MM.1S (cell line): Measurements from ENCODE around the gene ATP8A1.

ENCODE experiments used
- DNase-seq: peaks from one replicate; pipeline ENCODE4 v3.0.0-alpha.2; 2015
- H2AFZ ChIP-seq: fragments of 300-600 bp; sonication (generic); 2 replicates; pipeline ENCODE4 v1.6.0; 2016; ENCODE audit warnings: antibody characterized with exemption, low read length
- H3F3A ChIP-seq: fragments of 300-600 bp; sonication (generic); 2 replicates; pipeline ENCODE4 v1.6.1; 2016; ENCODE audit warnings: mild to moderate bottlenecking, antibody characterized with exemption, low read length, moderate library complexity, mixed read lengths; ENCODE audit not compliant: insufficient read depth
- H3K27ac ChIP-seq: fragments of 300-600 bp; sonication (generic); 2 replicates; pipeline ENCODE4 v1.5.1; 2016; ENCODE audit warnings: mild to moderate bottlenecking, low read length
- H3K27me3 ChIP-seq: fragments of 300-600 bp; sonication (generic); replicated peaks from 2 replicates; pipeline ENCODE4 v1.6.0; 2016; ENCODE audit warnings: low read length; ENCODE audit not compliant: insufficient read depth
- H3K36me3 ChIP-seq: fragments of 300-600 bp; sonication (generic); replicated peaks from 2 replicates; pipeline ENCODE4 v1.6.1; 2016; ENCODE audit warnings: mild to moderate bottlenecking, low read length, mixed read lengths; ENCODE audit not compliant: insufficient read depth
- H3K4me1 ChIP-seq: fragments of 300-600 bp; sonication (generic); 2 replicates; pipeline ENCODE4 v1.6.1; 2016; ENCODE audit warnings: low read length, mixed read lengths
- H3K4me2 ChIP-seq: fragments of 300-600 bp; sonication (generic); 2 replicates; pipeline ENCODE4 v1.6.0; 2016; ENCODE audit warnings: low read depth, low read length
- H3K4me3 ChIP-seq: fragments of 300-600 bp; sonication (generic); 2 replicates; pipeline ENCODE4 v1.5.1; 2016; ENCODE audit warnings: low read length, mixed read lengths
- H3K79me2 ChIP-seq: fragments of 300-600 bp; sonication (generic); 2 replicates; pipeline ENCODE4 v1.6.1; 2016; ENCODE audit warnings: mixed run types, low read length, mixed read lengths
- H3K9ac ChIP-seq: fragments of 300-600 bp; sonication (generic); 2 replicates; pipeline ENCODE4 v1.6.1; 2016; ENCODE audit warnings: low read length, mixed read lengths
- H3K9me2 ChIP-seq: fragments of 300-600 bp; sonication (generic); replicated peaks from 2 replicates; pipeline ENCODE4 v1.6.1; 2016; ENCODE audit warnings: mild to moderate bottlenecking, low read length, mixed read lengths; ENCODE audit not compliant: insufficient read depth
- H3K9me3 ChIP-seq: fragments of 300-600 bp; sonication (generic); replicated peaks from 2 replicates; pipeline ENCODE4 v1.6.1; 2016; ENCODE audit warnings: mild to moderate bottlenecking, low read length, mixed read lengths; ENCODE audit not compliant: insufficient read depth
- H4K20me1 ChIP-seq: fragments of 300-600 bp; sonication (generic); 2 replicates; pipeline ENCODE4 v1.6.1; 2016; ENCODE audit warnings: mild to moderate bottlenecking, low read length, moderate library complexity, mixed read lengths; ENCODE audit not compliant: insufficient read depth
- CTCF ChIP-seq: fragments of 300-600 bp; sonication (generic); IDR thresholded peaks from 2 replicates; pipeline ENCODE4 v1.5.1; 2016; ENCODE audit warnings: antibody characterized with exemption, low read length, mixed read lengths
- EZH2 ChIP-seq: fragments of 300-600 bp; sonication (generic); optimal IDR thresholded peaks from 2 replicates; pipeline ENCODE3; 2017; ENCODE audit warnings: low read depth, mild to moderate bottlenecking, antibody characterized with exemption, low read length, mixed read lengths
- EZH2phosphoT487 ChIP-seq: fragments of 300-600 bp; sonication (generic); IDR thresholded peaks from 2 replicates; pipeline ENCODE4 v1.6.1; 2018; ENCODE audit warnings: antibody characterized with exemption, low read length

Gene ATP8A1

GRCh38 chr4:42586775-42587174 lies 70.1 kb downstream of the ATP8A1 start:
- Histone ChIP-seq H2AFZ (no peak overlapping the region), H3K9me3 (no peaks in the 10 kb centered on the region), H3K4me1 (no peaks in the 10 kb centered on the region), H4K20me1 (no peaks in the 10 kb centered on the region), H3K27ac (no peak overlapping the region), H3K4me3 (no peak overlapping the region), H3K9ac (no peak overlapping the region), H3K4me2 (no peak overlapping the region), H3K36me3 (0 out of 2 replicates have a peak, but pooled peaks cover 4% of the 10 kb centered on the region), H3K9me2 (no peaks in the 10 kb centered on the region), H3K27me3 (no peaks in the 10 kb centered on the region), H3K79me2 (no peaks in the 10 kb centered on the region), H3F3A (no peaks in the 10 kb centered on the region)
- DNase-seq = no peak
- TF ChIP-seq CTCF (no peak), EZH2phosphoT487 (no peak), EZH2 (no peak)

GRCh38 chr4:42579903-42580302 lies 77.0 kb downstream of the ATP8A1 start:
- TF ChIP-seq EZH2 (no peak), CTCF (no peak), EZH2phosphoT487 (no peak)

GRCh38 chr4:42578187-42578586 lies 78.7 kb downstream of the ATP8A1 start:
- Histone ChIP-seq H3K4me1 (no peaks in the 10 kb centered on the region), H3K79me2 (no peaks in the 10 kb centered on the region), H3F3A (no peaks in the 10 kb centered on the region), H3K36me3 (no peaks in the 10 kb centered on the region), H3K27ac (no peak overlapping the region), H4K20me1 (no peaks in the 10 kb centered on the region), H3K4me2 (no peak overlapping the region), H3K9me2 (no peaks in the 10 kb centered on the region), H3K9me3 (no peaks in the 10 kb centered on the region), H3K4me3 (no peak overlapping the region), H2AFZ (no peak overlapping the region), H3K9ac (no peak overlapping the region), H3K27me3 (no peaks in the 10 kb centered on the region)
- TF ChIP-seq EZH2phosphoT487 (no peak), CTCF (no peak), EZH2 (no peak)
- no peak for DNase-seq

More at GRCh38 chr4:42579903-42580302, 77.0 kb downstream of the ATP8A1 start:
- Histone ChIP-seq H3K27ac (no peak overlapping the region), H3K4me2 (no peak overlapping the region), H3F3A (no peaks in the 10 kb centered on the region), H3K79me2 (no peaks in the 10 kb centered on the region), H3K9me2 (no peaks in the 10 kb centered on the region), H3K4me1 (no peaks in the 10 kb centered on the region), H3K9me3 (no peaks in the 10 kb centered on the region), H4K20me1 (no peaks in the 10 kb centered on the region), H3K4me3 (no peak overlapping the region), H3K9ac (no peak overlapping the region), H2AFZ (no peak overlapping the region), H3K36me3 (no peaks in the 10 kb centered on the region), H3K27me3 (no peaks in the 10 kb centered on the region)
- DNase-seq = no peak
